ENCODE data around the gene ZNF674. TPM values are rescaled to one million over a fixed set of nuclear protein-coding genes. Genes with fewer than 3 reads are reported as not detected.

ZNF674 gene
- total and polyA plus RNA-seq, 2 donors (not counting 3 experiments of a cell fraction or from before 2014, with no cell fraction given), result 2.5 to 6.7 TPM

- intact Hi-C loops (cut with micrococcal nuclease) (loop anchor here (1.0 to 10.0 kb wide), 2 partner anchors 69 to 221 kb away; no protein-coding TSS in a partner anchor), dilution Hi-C loops (cut with MboI; ENCODE audit: extremely low pct_ligation_motif_present, low sequenced_read_pairs) (no loop called here)
- DNase-seq (ENCODE audit: low read depth, low spot score), result peak; percentile 75
- H3K9me3 ChIP-seq (replicated peaks; ENCODE audit: control insufficient read depth, insufficient read depth, low read length), result no peaks in the 10 kb centered on the region
- peak within 1 kb of the TSS; percentile 87 for H2AFZ ChIP-seq (ENCODE audit: low read depth, low read length)
- H3K9ac ChIP-seq (replicated peaks; ENCODE audit: extremely low read depth, insufficient read depth, low read length), result peak within 1 kb of the TSS; percentile 16
- H3K4me2 ChIP-seq (ENCODE audit: insufficient read depth, low read length), result peak within 1 kb of the TSS; percentile 76
- ChIA-PET POLR2A (no interaction called here), CTCF (interaction anchor here (0.8 to 1.4 kb wide), 4 partner anchors 18 to 112 kb away, joined by 3 to 7 read pairs (median 6); no protein-coding TSS in a partner anchor)
- BruUV-seq (replicated peaks), result no TSS peak
- peaks cover 3% of the 10 kb centered on the region for H3K79me2 ChIP-seq (ENCODE audit: control insufficient read depth, insufficient read depth, low read length)
- peak; percentile 89 for FAIRE-seq
- H3K36me3 ChIP-seq (ENCODE audit: control insufficient read depth in 2 of 2, extremely low read depth in 1 of 2, insufficient read depth in 2 of 2, low read length in 2 of 2), result no peaks in the 10 kb centered on the region
- H3K27me3 ChIP-seq (ENCODE audit: control insufficient read depth in 2 of 2, insufficient read depth in 2 of 2, low read length in 2 of 2), result no peaks in the 10 kb centered on the region
- TF ChIP-seq CTCF (IDR thresholded peaks at IDR 0.05; ENCODE audit: extremely low read depth in 1 of 2, insufficient read depth in 1 of 2, low read depth in 1 of 2, low read length in 2 of 2), result peak; percentile 33 to 38
- TF ChIP-seq POLR2AphosphoS5 (IDR thresholded peaks at IDR 0.05; ENCODE audit: insufficient read depth, low read depth, low read length), result no peak
- H3K9me1 ChIP-seq (replicated peaks; ENCODE audit: control insufficient read depth, extremely low read depth, insufficient read depth, low read length), result no peaks in the 10 kb centered on the region
- H4K20me1 ChIP-seq (replicated peaks; ENCODE audit: control insufficient read depth, extremely low read depth, insufficient read depth, low read length), result no peaks in the 10 kb centered on the region
- H3K4me1 ChIP-seq (ENCODE audit: control insufficient read depth, extremely low read depth, insufficient read depth, low read length), result peaks cover 30% of the 10 kb centered on the region
- H3K27ac ChIP-seq (ENCODE audit: insufficient read depth, low read depth, low read length), result peak within 1 kb of the TSS; percentile 52
- peak within 1 kb of the TSS; percentile 48 to 74 (median 67) for H3K4me3 ChIP-seq (replicated peaks in 1 of 3; ENCODE audit: insufficient read depth in 1 of 3, low read depth in 1 of 3, low read length in 3 of 3)
Observed at GRCh38 chrX:46573331-46573891, 28.2 kb upstream of the ZNF674 start, which contains the start of gene CHST7. Gene CHST7, plus strand, starts transcription at chrX:46573765. Its CDS starts 167 bp downstream, at chrX:46573932.

GRCh38 chrX:46572340-46572936 is 27.2 kb upstream of the ZNF674 start:
- intact Hi-C loops (cut with micrococcal nuclease), result loop anchor here (10.0 kb wide), 1 partner anchor 222 kb away; no protein-coding TSS in a partner anchor
- H3K27ac ChIP-seq (ENCODE audit: insufficient read depth, low read depth, low read length), result no peak overlapping the region
- CTCF ChIA-PET, result interaction anchor here (0.8 to 1.8 kb wide), 6 partner anchors 9 to 113 kb away, joined by 3 to 7 read pairs (median 4); no protein-coding TSS in a partner anchor

More at GRCh38 chrX:46572340-46572936, 27.2 kb upstream of the ZNF674 start:
- DNase-seq (ENCODE audit: low read depth, low spot score) (no peak), FAIRE-seq (no peak)
- no peak overlapping the region for H3K4me2 ChIP-seq (ENCODE audit: insufficient read depth, low read length)
- H3K9me1 ChIP-seq (replicated peaks; ENCODE audit: control insufficient read depth, extremely low read depth, insufficient read depth, low read length), result no peaks in the 10 kb centered on the region
- no peaks in the 10 kb centered on the region for H3K79me2 ChIP-seq (ENCODE audit: control insufficient read depth, insufficient read depth, low read length)
- H3K27me3 ChIP-seq (ENCODE audit: control insufficient read depth in 2 of 2, insufficient read depth in 2 of 2, low read length in 2 of 2), result no peaks in the 10 kb centered on the region
- H3K4me3 ChIP-seq (replicated peaks in 1 of 3; ENCODE audit: insufficient read depth in 1 of 3, low read depth in 1 of 3, low read length in 3 of 3), result no peak overlapping the region
- no TSS peak for BruUV-seq (replicated peaks)
- no peak overlapping the region for H3K9ac ChIP-seq (replicated peaks; ENCODE audit: extremely low read depth, insufficient read depth, low read length)
- no peaks in the 10 kb centered on the region for H4K20me1 ChIP-seq (replicated peaks; ENCODE audit: control insufficient read depth, extremely low read depth, insufficient read depth, low read length)
- POLR2A ChIA-PET, result no interaction called here
- peaks cover 26% of the 10 kb centered on the region for H3K4me1 ChIP-seq (ENCODE audit: control insufficient read depth, extremely low read depth, insufficient read depth, low read length)
- no peaks in the 10 kb centered on the region for H3K9me3 ChIP-seq (replicated peaks; ENCODE audit: control insufficient read depth, insufficient read depth, low read length)
- no peaks in the 10 kb centered on the region for H3K36me3 ChIP-seq (ENCODE audit: control insufficient read depth in 2 of 2, extremely low read depth in 1 of 2, insufficient read depth in 2 of 2, low read length in 2 of 2)
- no peak overlapping the region for H2AFZ ChIP-seq (ENCODE audit: low read depth, low read length)
- TF ChIP-seq MYC (IDR thresholded peaks at IDR 0.05; ENCODE audit: low read depth, low read length), result no peak
- no peak for TF ChIP-seq MAX (IDR thresholded peaks at IDR 0.05; ENCODE audit: insufficient read depth, insufficient read length)
- TF ChIP-seq GATA2 (IDR thresholded peaks at IDR 0.05; ENCODE audit: insufficient read depth, insufficient read length, low read depth, low read length), result no peak
- TF ChIP-seq POLR2AphosphoS5 (IDR thresholded peaks at IDR 0.05; ENCODE audit: insufficient read depth, low read depth, low read length), result no peak
- no peak for TF ChIP-seq EZH2 (IDR thresholded peaks at IDR 0.05; ENCODE audit: borderline replicate concordance, low read depth, low read length, severe bottlenecking)
- no peak for TF ChIP-seq FOS (IDR thresholded peaks at IDR 0.05; ENCODE audit: borderline replicate concordance, insufficient read depth, low read length)
- TF ChIP-seq POLR2A (IDR thresholded peaks at IDR 0.05; ENCODE audit: low read depth, low read length), result no peak
- no peak for TF ChIP-seq JUN (IDR thresholded peaks at IDR 0.05; ENCODE audit: borderline replicate concordance, insufficient read depth, insufficient read length, low read depth)
- TF ChIP-seq CTCF (IDR thresholded peaks at IDR 0.05; ENCODE audit: extremely low read depth in 1 of 2, insufficient read depth in 1 of 2, low read depth in 1 of 2, low read length in 2 of 2), result no peak
- dilution Hi-C loops (cut with MboI; ENCODE audit: extremely low pct_ligation_motif_present, low sequenced_read_pairs), result no loop called here

Measured in endothelial cell of umbilical vein (primary cell).